Parathyroid adenoma (tissue), 2 donors: ENCODE data around the gene KLHL10.
"Not testable (repeated sequence)": the region's sequence is repeated elsewhere in the genome, so short reads cannot be mapped to it uniquely, and the experiment has no call there.

Experiments used
- H2AFZ ChIP-seq: fragments of 300-600 bp; sonication (generic); one replicate; pipeline ENCODE4 v1.7.0; 2017; ENCODE audit warnings: antibody characterized with exemption, mild to moderate bottlenecking
- H3K27ac ChIP-seq: fragments of 300-600 bp; sonication (generic); one replicate; pipeline ENCODE4 v1.7.0; 2017
- H3K27me3 ChIP-seq: fragments of 300-600 bp; sonication (generic); one replicate; pipeline ENCODE4 v1.7.0; 2017; ENCODE audit warnings: low read length; ENCODE audit not compliant: control insufficient read depth, insufficient read depth
- H3K36me3 ChIP-seq: fragments of 300-600 bp; sonication (generic); one replicate; pipeline ENCODE4 v1.7.0; 2017; ENCODE audit warnings: low read length; ENCODE audit not compliant: control insufficient read depth, insufficient read depth
- H3K4me1 ChIP-seq: fragments of 300-600 bp; sonication (generic); one replicate; pipeline ENCODE4 v1.7.0; 2017; ENCODE audit warnings: control low read depth
- H3K4me2 ChIP-seq: fragments of 300-600 bp; sonication (generic); one replicate; pipeline ENCODE4 v1.7.0; 2017; ENCODE audit warnings: low read length
- H3K4me3 ChIP-seq: fragments of 300-600 bp; sonication (generic); one replicate; pipeline ENCODE4 v1.7.0; 2017; ENCODE audit warnings: low read depth, low read length
- H3K79me2 ChIP-seq: fragments of 300-600 bp; sonication (generic); one replicate; pipeline ENCODE4 v1.7.0; 2017; ENCODE audit warnings: control low read depth
- H3K9ac ChIP-seq: fragments of 300-600 bp; sonication (generic); one replicate; pipeline ENCODE4 v1.7.0; 2017; ENCODE audit warnings: mild to moderate bottlenecking
- H3K9me3 ChIP-seq: fragments of 300-600 bp; sonication (generic); one replicate; pipeline ENCODE4 v1.7.0; 2017; ENCODE audit warnings: low read length; ENCODE audit not compliant: control insufficient read depth
- CTCF ChIP-seq: fragments of 300-600 bp; sonication (generic); IDR thresholded peaks from one replicate; pipeline ENCODE4 v1.7.0; 2017; ENCODE audit warnings: antibody characterized with exemption, mild to moderate bottlenecking
- donor health status: primary hyperparathyroidism.

Gene KLHL10

DNA sequence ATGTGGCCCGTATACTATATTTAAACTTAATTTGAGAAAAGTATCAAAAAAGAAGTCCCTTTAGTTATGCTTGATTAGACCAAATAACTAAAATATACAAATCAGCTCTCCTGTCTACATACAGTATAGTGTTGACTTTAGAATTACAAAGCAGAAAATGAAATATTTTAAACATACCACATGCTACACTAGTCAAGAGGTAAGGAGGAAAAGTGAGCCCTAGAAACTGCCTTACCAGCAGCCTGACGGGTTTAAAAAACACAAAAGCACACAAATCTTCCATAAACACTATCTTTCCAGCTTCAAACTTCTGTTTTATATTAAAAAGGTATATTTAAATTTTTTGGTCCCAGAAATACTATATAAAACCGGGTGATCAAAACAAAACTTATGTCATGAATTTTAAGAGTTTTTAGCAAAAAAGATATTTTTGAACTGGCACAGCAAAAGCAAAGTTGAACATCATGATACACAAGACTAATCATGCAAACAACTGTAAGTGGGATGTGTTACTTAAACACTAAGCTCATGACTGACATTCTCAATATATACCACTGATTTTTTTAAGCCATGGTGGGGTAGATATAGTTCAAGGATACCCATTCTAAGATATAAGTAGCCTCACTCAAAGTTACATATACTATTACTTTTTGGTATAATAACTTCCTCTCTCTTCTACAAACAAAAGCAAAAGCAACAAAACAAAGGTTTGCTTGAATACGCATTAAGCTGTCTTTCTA, 11.8 kb downstream of the KLHL10 start:
- TF ChIP-seq CTCF: no peak
- Histone ChIP-seq H3K36me3 (no peaks in the 10 kb centered on the region), H3K4me2 (no peak overlapping the region), H3K4me3 (no peak overlapping the region), H3K27me3 (no peaks in the 10 kb centered on the region), H3K4me1 (peaks cover 7% of the 10 kb centered on the region), H2AFZ (no peak overlapping the region), H3K9me3 (no peaks in the 10 kb centered on the region), H3K79me2 (peaks cover 15% of the 10 kb centered on the region), H3K27ac (no peak overlapping the region), H3K9ac (no peak overlapping the region)

DNA sequence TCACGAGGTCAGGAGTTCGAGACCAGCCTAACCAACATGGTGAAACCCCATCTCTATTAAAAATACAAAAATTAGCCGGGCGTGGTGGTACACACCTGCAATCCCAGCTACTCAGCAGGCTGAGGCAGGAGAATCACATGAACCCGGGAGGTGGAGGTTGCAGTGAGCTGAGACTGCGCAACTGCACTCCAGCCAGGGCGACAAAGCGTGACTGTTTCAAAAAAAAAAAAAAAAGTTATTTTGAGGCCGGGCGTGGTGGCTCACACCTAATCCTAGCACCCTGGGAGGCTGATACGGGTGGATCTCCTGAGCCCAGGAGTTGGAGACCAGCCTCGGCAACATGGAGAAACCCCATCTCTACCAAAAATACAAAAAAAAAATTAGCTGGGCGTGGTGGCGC, 13.8 kb downstream of the KLHL10 start:
- H3K9me3 ChIP-seq, H3K27me3 ChIP-seq, H3K4me1 ChIP-seq, H3K9ac ChIP-seq, H3K4me2 ChIP-seq, H3K4me3 ChIP-seq, H2AFZ ChIP-seq, H3K27ac ChIP-seq, H3K36me3 ChIP-seq, H3K79me2 ChIP-seq: not testable (repeated sequence)

DNA sequence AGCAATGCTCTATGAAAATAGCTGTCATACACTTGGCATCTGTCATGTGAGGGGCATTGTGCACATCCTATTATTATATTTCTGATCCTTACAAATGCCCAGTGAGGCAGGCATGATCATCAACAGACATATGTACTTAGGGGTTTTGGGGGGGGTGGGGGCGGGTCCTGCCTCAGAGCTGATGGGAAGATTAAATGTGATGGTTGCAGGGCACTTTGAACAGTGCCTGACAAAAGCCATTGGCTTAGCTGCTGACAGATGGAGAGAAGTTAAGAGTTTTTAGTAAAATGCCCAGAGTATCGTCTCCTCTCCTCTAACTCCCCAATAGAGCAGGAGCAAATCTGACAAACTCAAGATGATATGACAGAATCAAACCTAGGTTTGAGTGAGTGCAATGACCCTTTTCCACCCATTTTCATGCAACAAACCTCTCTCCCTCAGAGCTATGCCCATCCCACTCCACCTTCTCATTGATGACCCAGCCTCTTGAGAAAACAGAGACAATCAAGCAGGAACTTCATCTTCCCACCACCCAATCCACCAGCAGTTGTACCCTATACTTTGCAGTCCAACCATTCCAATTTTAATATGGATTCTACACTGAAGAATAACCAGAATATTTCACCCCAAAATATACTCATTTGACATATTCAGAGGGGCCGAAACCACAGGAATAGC, 22.8 kb downstream of the KLHL10 start:
- Histone ChIP-seq H3K36me3 (no peaks in the 10 kb centered on the region), H3K4me2 (no peak overlapping the region), H3K27ac (no peak overlapping the region), H3K27me3 (no peaks in the 10 kb centered on the region), H3K79me2 (peaks cover 47% of the 10 kb centered on the region), H3K4me3 (no peak overlapping the region), H3K9ac (no peak overlapping the region), H3K4me1 (no peaks in the 10 kb centered on the region), H2AFZ (no peak overlapping the region), H3K9me3 (no peaks in the 10 kb centered on the region)
- TF ChIP-seq CTCF: no peak

GRCh38 chr17:41863074-41863848, 25.6 kb downstream of the KLHL10 start:
- no peaks in the 10 kb centered on the region for H3K4me1 ChIP-seq
- H3K27me3 ChIP-seq: no peaks in the 10 kb centered on the region
- no peaks in the 10 kb centered on the region for H3K9me3 ChIP-seq
- H3K79me2 ChIP-seq: peaks cover 44% of the 10 kb centered on the region
- no peak overlapping the region for H2AFZ ChIP-seq
- peak overlapping the region; percentile 87 for H3K4me3 ChIP-seq
- H3K9ac ChIP-seq: no peak overlapping the region
- peak overlapping the region; percentile 69 for H3K4me2 ChIP-seq
- H3K27ac ChIP-seq: no peak overlapping the region
- no peak for TF ChIP-seq CTCF
- H3K36me3 ChIP-seq: no peaks in the 10 kb centered on the region

DNA sequence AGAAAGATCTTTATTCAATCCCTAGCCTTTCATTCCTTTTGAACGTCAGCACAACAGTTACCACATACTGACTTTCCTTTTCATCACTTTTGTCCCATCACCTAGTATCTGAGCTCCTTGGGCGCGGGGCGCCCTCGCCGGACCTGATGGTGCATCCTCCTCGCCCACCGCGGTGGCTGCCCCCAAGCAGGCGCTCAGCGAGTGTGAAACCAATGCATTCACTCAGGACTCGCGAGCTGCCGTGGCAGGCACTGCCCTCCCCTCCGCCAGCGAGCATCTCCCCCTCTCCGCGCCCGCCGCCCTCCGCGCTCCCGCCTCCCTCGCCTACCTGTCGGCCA, 26.8 kb downstream of the KLHL10 start:
- TF ChIP-seq CTCF: no peak
- H3K4me3 ChIP-seq: peak overlapping the region; percentile 87
- no peaks in the 10 kb centered on the region for H3K4me1 ChIP-seq
- H2AFZ ChIP-seq: peak overlapping the region; percentile 74
- peak overlapping the region; percentile 66 for H3K27ac ChIP-seq
- H3K79me2 ChIP-seq: peaks cover 39% of the 10 kb centered on the region
- H3K36me3 ChIP-seq: no peaks in the 10 kb centered on the region
- no peaks in the 10 kb centered on the region for H3K9me3 ChIP-seq
- no peaks in the 10 kb centered on the region for H3K27me3 ChIP-seq
- peak overlapping the region; percentile 69 for H3K4me2 ChIP-seq
- peak overlapping the region; percentile 16 for H3K9ac ChIP-seq
